IPS-18c (cell line): ENCODE data around the gene DPP10.
"Not testable (repeated sequence)": the region's sequence is repeated elsewhere in the genome, so short reads cannot be mapped to it uniquely, and the experiment has no call there.

ENCODE experiments used
- H3K4me3 ChIP-seq: 2 replicates; pipeline ENCODE4 v1.7.0; 2013; ENCODE audit warnings: low read depth, mild to moderate bottlenecking, low read length, moderate library complexity; ENCODE audit not compliant: insufficient read depth
- H3K9me3 ChIP-seq: one replicate; pipeline ENCODE4 v1.6.1; 2013; ENCODE audit warnings: mild to moderate bottlenecking, low read length, moderate library complexity; ENCODE audit not compliant: control insufficient read depth, insufficient read depth

The DPP10 gene

DNA sequence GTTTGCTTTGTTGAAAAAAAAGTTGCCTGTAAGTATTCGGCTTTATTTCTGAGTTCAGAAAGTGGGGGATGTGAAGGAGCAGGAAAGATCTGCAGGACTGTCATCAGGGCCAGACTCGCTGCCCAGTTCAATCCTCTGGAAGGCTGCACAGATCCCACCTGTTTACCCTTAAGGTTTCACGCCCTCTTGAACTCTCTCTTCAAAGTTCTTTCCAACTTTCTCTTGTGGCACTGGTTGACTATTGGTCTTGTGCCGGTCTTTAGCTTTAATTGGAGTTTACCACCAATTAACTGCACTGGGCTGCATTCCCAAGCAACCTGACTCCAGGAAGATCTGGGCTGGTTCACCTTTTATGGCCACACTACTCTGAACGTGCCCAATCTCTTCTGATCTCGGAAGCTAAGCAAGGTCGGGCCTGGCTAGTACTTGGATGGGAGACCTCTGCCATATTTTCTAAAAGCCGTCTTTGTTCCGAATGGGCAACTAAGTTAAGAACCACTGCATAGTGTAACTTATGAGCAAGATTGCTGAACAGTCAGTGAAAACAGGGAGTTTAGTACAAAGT lies 495.0 kb downstream of the DPP10 start:
- no peaks in the 10 kb centered on the region for H3K9me3 ChIP-seq
- H3K4me3 ChIP-seq, result no peak overlapping the region

DNA sequence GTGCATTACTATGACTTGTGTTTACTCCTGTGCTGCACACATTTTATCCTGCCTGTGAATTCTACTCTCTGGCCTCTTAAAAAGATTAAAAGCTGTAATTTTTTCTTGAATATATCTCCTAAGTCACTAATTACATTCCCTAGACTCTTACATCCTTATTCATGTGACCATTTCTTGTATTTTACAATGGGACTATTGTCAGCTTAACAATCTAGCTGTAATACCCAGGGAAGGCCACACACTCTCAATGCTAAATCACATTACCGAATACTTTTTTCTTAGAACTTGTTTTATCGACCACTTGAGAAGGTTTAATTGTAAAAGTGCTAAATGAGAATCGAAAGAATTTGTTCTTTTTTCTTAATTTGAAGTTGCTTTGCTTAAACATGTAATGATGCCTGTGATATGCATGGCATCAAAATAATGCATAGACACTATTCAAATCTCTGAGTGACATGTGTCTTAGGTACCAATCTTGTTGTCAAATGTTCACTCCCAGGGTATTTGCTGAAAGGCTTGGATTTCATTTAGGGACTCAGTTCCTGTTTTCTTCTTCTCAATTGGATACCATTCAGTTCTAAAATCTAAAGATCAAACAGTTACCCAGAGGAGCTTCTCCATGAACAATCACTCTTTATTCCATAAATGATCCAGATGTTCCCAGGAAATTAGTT lies 498.5 kb downstream of the DPP10 start:
- H3K9me3 ChIP-seq, result no peaks in the 10 kb centered on the region
- H3K4me3 ChIP-seq, result no peak overlapping the region

DNA sequence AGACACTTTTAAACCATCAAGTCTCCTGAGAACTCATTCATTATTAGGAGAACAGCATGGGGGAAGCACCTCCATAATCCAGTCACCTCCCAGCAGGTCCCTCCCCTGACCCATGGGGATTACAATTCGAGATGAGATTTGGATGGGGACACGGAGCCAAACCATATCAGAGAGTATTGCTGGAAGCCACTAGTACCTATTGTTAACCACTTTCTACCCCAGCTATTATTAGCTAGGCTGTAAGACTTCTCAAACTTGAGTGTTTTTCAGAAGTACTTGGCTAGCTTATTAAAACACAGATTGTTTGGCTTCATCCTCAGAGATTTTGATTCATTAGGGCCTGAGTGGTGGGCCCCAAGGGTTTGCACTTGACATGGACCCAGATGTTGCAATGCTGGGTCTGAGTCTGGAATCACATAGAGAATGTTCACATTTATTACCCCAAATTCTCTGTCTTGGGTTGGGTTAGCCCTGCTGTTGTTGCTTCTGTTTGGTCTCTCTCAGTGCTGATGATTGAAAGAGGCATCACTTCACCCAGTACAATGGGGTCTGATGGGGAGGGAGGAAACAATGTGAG lies 506.9 kb downstream of the DPP10 start:
- Histone ChIP-seq H3K9me3 (no peaks in the 10 kb centered on the region), H3K4me3 (no peak overlapping the region)

DNA sequence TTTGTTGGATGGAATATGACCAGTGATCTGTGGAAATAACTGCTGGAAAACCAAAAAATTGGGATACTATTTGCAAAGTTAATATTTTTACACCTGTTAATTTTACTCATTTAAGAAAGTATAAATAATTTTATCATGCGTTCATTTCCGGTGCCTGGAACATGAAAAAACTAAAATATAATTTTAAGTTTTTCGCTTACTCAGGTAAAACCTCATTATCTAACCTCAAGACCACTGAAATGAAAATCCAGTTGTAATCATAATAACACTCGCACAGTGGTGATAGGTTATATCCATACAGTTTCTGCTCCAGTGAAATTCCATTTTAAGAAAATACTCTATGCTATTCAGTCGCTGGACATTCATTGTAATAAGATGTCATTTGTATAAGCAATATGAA lies 517.9 kb downstream of the DPP10 start:
- Histone ChIP-seq H3K4me3 (no peak overlapping the region), H3K9me3 (no peaks in the 10 kb centered on the region)

DNA sequence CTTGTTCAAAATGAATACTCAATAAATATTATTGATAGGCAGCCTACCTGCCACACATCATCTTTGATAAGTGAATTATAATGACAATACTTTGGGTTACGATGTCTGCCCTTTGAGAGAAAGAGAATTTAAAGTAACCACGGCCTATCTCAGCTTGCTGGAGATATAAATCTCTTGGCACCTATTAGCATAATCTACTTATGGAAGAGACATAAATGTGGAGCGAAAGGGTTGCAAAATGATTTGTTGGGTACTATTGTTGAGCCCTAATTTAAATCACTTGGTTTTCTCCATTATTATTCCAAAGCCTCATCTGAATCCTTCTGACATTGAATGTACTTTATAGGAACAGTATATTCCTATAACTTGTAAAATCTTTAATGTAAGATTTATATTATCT lies 520.1 kb downstream of the DPP10 start:
- no peak overlapping the region for H3K4me3 ChIP-seq
- H3K9me3 ChIP-seq, result no peaks in the 10 kb centered on the region

DNA sequence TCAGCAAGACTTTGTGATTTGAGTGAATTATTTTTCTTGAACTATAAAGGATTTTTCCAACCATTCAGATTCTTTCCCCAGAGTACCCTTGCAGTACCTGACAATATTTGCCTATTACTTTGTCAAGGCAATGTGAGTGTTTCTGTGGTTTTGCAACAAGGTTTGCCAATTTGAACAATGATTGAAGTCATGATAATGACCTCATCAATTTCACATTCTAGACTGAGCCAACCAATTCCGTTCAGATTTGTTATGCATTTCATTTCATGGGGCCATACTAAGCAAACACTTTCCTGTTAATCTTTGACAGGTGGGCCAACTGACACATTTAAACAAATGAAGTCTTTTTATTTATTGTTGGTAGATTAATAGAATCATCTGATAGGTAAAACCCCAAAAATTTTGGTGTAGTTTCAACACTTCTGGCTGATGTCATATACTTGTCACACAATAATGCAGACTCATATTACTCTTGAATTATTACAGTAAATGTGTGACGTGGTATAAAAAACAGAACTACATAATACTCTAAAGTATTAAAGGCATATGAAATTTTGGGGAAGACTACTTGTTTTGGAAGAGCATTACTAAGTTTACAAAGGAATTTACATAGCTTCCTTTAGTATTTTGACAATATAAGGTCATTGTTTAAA lies 526.4 kb downstream of the DPP10 start:
- H3K9me3 ChIP-seq, result no peaks in the 10 kb centered on the region
- H3K4me3 ChIP-seq, result no peak overlapping the region

DNA sequence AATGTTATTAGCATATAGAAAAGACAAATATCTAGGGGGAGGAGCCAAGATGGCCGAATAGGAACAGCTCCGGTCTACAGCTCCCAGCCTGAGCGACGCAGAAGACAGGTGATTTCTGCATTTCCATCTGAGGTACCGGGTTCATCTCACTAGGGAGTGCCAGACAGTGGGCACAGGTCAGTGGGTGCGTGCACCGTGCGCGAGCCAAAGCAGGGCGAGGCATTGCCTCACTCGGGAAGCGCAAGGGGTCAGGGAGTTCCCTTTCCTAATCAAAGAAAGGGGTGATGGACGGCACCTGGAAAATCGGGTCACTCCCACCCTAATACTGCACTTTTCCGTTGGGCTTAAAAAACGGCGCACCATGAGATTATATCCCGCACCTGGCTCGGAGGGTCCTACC lies 561.9 kb downstream of the DPP10 start:
- H3K4me3 ChIP-seq, result not testable (repeated sequence)

DNA sequence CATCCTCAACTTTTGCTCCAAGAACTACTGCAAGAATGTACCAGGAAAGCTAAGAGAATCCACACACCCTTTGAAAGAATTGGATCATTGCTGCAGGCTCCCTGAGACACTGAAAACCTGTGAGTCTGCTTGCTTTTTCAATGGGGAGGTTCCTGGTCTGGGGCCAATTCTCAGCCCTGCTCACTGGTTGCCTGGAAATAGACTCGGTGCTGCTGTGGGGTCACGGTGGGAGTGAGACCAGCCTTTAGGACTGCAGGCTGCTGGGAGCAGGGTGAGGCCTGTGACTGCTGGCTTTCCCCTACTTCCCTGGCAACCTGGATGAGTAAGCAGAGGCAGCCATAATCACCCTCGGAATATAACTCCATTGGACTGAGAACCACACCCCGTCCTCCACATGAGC lies 569.3 kb downstream of the DPP10 start:
- H3K4me3 ChIP-seq, result no peak overlapping the region
- no peaks in the 10 kb centered on the region for H3K9me3 ChIP-seq

More for the DNA sequence above, 561.9 kb downstream of the DPP10 start:
- H3K9me3 ChIP-seq, result not testable (repeated sequence)

DNA sequence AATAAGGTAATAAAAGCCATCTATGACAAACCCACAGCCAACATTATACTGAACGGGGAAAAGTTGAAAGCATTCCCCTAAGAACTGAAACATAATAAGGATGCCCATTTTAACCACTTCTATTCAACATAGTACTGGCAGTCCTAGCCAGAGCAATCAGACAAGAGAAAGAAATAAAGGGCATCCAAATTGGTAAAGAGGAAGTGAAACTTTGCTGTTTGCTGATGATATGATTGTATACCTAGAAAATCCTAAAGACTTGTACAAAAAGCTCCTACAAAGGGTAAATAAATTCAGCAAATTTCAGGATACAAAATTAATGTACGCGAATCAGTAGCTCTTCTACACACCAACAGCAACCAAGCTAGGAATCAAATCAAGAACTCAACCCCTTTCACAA lies 579.6 kb downstream of the DPP10 start:
- H3K9me3 ChIP-seq, H3K4me3 ChIP-seq: not testable (repeated sequence)

DNA sequence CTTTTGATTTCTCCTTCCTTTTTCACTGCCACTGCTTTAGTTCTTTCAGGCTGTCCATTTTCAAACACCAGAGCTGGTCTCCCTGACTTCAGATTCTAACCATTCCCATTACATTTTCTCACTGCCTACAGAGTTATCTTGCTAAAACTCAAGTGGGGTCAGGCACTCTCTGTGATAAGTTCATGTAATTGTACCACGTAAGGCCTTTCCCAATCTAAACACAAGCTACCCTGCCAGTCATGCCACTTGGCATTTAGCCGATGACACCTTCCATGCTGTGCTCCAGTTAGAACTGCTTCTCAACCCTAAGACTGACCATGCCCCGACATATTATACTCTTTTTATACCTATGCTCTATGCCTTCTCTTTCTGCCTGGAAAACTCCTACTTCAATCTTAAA lies 592.4 kb downstream of the DPP10 start:
- no peak overlapping the region for H3K4me3 ChIP-seq
- no peaks in the 10 kb centered on the region for H3K9me3 ChIP-seq

DNA sequence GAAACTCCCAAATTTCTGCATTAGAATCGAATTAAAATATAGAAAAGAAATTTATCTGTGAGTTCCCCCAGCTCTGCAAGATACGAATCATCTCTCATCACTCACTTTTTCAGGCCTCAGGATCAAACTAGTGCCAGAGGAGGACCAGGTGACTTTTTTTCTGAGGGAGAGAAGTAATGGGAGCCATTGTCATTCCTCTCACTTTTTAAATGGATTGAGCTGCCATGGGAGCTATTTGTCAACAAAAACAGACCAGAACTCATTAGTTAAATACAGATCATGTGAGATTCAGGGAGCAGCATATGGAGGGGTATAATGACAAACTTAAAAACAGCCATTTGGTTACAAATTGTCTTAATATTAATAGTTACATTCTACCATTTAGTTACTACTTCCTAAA lies 594.4 kb downstream of the DPP10 start:
- no peak overlapping the region for H3K4me3 ChIP-seq

DNA sequence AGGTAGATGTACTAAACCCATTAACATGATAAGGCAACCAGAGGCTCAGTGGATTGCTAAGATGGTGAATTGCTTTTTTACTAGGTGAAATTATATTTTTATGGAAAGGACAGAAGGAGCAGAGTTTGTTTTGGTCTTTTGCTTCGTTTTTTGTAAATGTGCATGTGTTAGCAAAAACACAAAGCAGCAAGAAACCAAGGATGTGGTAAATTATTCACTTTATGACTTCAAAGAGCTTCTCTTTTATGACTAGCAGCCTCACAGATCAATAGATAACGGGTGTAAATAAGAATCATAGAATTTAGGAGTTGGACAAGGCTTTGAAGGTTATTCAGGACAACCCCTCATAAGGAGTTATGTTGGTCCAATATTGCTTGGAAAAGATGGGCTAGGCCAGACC lies 615.0 kb downstream of the DPP10 start:
- H3K9me3 ChIP-seq, result no peaks in the 10 kb centered on the region

More for the DNA sequence above, 594.4 kb downstream of the DPP10 start:
- no peaks in the 10 kb centered on the region for H3K9me3 ChIP-seq

DNA sequence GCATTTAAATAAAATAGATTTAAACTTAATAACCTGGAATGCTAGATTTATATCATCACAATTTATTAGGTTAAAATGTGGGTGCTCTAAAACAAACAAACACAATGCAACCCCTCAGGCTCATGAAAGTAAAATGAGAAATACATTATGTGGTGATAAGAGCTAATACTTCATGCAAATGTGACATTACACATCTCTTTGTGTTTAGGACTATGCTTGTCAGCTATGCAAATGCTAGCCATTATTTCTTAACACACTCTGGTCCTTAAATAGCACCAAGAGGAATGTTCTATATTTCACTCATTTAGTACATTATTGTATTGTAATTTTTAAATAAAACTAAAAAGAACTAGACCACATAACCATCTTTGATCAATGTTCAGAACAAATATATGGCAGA lies 627.6 kb downstream of the DPP10 start:
- no peak overlapping the region for H3K4me3 ChIP-seq
- H3K9me3 ChIP-seq, result no peaks in the 10 kb centered on the region

More for the DNA sequence above, 615.0 kb downstream of the DPP10 start:
- no peak overlapping the region for H3K4me3 ChIP-seq

DNA sequence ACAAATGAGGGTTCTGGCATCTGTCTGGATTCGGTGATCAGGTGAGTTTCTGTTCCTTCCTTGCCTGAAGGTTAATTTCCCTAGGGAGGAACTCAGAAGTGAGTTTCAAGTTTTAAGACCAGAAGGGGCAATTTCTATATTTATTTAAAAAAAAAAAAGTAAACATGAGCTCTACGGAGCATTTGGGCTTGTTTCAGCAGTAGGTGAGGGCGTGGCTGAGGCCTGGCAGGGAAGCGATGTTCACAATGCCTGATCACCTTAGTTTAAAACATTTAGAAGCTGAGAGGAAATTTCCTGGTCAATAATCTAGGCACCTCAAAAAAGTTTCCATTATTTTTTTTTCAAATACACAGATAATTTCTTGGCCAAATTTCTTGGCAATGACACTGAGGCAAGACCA lies 629.1 kb downstream of the DPP10 start:
- no peak overlapping the region for H3K4me3 ChIP-seq
- H3K9me3 ChIP-seq, result no peaks in the 10 kb centered on the region

DNA sequence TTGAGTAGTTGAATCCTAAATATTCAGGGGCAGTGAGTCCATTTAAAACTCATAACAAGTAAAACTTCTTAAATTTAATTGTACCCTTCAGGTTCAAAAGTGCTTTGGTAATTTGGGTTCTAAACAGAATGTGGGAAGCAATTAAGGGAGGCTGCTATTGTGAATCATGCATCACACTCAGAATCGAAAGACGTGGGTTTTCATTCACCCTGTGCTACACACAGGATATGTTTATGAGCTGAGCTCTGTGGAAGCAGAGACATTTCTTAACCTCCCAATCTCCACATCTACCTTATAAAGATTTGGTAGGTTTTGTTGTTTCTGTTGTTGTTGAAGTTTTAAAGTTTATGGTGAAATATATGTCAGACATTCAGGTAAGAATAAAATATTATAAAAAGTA lies 633.4 kb downstream of the DPP10 start:
- Histone ChIP-seq H3K9me3 (no peaks in the 10 kb centered on the region), H3K4me3 (no peak overlapping the region)

DNA sequence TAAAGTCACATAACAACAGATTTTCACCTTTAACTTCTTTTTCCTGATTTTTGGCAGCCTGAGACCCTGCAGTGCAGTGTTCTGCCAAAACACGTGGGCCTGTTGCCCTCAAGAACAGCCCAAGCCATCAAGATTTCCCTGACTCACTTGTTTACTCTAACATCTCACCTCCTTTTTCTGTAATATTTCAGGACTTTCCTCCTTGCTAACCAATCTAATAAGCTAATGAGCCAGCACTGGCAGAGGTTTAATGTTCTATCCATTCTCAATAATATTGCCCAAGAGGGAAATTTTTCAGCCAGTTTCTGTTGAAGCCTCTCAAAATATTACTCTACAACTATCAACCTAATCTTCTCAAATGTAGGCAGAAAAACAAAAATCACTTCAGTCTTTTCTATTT lies 635.2 kb downstream of the DPP10 start:
- Histone ChIP-seq H3K9me3 (no peaks in the 10 kb centered on the region), H3K4me3 (no peak overlapping the region)

DNA sequence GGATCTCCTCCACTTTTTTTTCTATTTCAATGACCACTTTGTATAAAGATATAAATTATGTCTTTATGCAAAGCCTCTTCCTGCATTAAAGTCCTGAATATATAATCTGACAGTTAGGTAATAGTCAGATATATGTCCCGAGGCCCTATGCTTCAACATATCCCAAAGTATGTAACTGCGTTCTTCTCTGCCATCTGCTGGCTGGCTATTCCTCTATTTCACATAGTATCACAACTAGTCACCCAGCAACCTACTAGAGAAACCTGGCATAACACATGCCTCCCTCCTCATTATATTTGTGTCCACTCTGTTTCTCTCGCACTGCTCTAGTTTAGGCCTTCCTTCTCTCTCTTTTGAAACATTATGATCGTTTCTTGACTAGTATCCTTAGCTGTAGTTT lies 640.8 kb downstream of the DPP10 start:
- H3K4me3 ChIP-seq, result no peak overlapping the region
- no peaks in the 10 kb centered on the region for H3K9me3 ChIP-seq

DNA sequence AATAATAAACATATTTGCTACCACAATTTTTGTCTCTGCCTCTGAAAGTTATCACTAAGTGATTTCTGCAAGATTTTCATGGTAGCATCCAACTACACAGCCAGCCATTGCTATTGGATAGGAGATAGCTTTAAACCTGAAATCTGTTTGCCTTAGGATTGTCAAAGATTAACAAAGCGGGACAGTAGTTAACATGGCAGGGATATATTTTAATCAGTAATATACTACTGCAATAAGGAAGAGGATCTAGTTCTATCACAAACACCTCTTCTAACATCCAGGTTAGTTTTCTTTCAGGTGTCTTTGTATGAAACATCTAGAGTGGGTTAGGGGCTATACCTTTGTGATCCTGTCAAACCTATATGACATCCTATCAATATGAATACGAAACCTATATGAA lies 641.3 kb downstream of the DPP10 start:
- Histone ChIP-seq H3K9me3 (no peaks in the 10 kb centered on the region), H3K4me3 (no peak overlapping the region)
